Prostate gland (tissue), 2 donors: ENCODE measurements around the gene PVR.

Experiments used
- POLR2A ChIP-seq: fragments of 450-650 bp; IDR thresholded peaks from one replicate; pipeline ENCODE4 v1.6.1; 2016; ENCODE audit warnings: antibody characterized with exemption, mild to moderate bottlenecking
- TF ChIP-seq, protein P1 (sequence below), 4 experiments: fragments of 200-600 bp in 2 of 4; fragments of 450-650 bp in 2 of 4; sonication (generic) in 2 of 4; IDR thresholded peaks; 1 replicate in 3 of 4; 2 replicates in 1 of 4; pipeline ENCODE4 v1.5.1; 2016 to 2019; ENCODE audit warnings: antibody characterized with exemption in 4 of 4, mild to moderate bottlenecking in 2 of 4, moderate library complexity in 2 of 4

DNA sequence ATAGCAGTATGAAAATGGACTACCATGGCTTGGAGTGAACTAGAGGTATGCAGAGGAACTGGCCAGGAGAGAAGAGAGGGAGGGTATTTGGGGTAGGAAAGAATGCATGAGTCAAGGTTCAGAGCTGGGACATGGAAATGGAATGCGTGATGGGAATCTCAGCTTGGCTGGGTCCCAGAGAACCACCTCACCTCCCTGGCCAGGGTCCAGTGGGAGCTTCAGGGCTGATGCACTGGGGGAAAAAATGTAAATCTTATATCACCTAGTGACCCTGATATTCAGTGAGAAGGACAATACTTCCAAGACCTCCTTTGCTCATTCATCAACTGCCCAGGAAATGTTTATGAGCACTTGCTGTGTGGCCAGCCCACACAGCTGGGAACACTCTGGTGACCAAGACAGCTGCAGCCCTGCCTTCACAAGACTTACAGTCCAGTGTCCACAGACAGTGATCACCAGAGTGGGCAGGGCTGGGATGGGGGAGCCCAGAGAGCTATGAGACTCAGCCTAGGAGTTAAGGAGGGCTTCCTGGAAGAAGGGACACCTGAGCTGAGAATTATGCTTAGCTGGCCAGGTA lies 17.6 kb upstream of the PVR start:
- TF ChIP-seq, protein P1, sequence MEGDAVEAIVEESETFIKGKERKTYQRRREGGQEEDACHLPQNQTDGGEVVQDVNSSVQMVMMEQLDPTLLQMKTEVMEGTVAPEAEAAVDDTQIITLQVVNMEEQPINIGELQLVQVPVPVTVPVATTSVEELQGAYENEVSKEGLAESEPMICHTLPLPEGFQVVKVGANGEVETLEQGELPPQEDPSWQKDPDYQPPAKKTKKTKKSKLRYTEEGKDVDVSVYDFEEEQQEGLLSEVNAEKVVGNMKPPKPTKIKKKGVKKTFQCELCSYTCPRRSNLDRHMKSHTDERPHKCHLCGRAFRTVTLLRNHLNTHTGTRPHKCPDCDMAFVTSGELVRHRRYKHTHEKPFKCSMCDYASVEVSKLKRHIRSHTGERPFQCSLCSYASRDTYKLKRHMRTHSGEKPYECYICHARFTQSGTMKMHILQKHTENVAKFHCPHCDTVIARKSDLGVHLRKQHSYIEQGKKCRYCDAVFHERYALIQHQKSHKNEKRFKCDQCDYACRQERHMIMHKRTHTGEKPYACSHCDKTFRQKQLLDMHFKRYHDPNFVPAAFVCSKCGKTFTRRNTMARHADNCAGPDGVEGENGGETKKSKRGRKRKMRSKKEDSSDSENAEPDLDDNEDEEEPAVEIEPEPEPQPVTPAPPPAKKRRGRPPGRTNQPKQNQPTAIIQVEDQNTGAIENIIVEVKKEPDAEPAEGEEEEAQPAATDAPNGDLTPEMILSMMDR (IDR thresholded peaks at IDR 0.05), result no peak
- TF ChIP-seq POLR2A, result no peak
